ENCODE data around the gene BAHD1. TPM values are rescaled to one million over a fixed set of nuclear protein-coding genes. Genes with fewer than 3 reads are reported as not detected.

Gene BAHD1
- total RNA-seq, 4 donors from 2014 or later: 19.0 to 26.2 (median 22.8) TPM

DNA sequence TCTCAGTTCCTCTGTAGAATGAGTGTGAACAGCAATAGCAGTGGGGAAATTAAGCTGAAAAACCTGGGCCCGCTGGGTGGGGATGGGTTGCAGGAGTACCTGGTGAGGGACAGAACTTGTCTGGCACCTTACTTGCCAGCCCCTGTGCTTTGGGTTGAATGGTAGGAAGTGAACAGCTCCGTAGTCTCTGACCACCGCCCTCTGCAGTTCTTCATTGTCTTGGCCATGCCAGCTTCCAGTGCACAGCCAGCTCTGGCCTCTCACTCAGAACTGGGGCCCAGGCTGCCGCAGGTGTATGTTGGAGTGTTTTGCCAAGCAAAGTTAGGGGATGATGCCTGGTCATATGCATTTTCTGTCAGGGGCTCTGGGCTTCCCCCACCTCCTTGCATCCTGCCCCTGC, 16.0 kb downstream of the BAHD1 start:
- TF ChIP-seq, protein P1, sequence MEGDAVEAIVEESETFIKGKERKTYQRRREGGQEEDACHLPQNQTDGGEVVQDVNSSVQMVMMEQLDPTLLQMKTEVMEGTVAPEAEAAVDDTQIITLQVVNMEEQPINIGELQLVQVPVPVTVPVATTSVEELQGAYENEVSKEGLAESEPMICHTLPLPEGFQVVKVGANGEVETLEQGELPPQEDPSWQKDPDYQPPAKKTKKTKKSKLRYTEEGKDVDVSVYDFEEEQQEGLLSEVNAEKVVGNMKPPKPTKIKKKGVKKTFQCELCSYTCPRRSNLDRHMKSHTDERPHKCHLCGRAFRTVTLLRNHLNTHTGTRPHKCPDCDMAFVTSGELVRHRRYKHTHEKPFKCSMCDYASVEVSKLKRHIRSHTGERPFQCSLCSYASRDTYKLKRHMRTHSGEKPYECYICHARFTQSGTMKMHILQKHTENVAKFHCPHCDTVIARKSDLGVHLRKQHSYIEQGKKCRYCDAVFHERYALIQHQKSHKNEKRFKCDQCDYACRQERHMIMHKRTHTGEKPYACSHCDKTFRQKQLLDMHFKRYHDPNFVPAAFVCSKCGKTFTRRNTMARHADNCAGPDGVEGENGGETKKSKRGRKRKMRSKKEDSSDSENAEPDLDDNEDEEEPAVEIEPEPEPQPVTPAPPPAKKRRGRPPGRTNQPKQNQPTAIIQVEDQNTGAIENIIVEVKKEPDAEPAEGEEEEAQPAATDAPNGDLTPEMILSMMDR (IDR thresholded peaks at IDR 0.05): no peak
- TF ChIP-seq EP300 (IDR thresholded peaks at IDR 0.05): no peak
- TF ChIP-seq POLR2AphosphoS5 (IDR thresholded peaks at IDR 0.05): no peak
- TF ChIP-seq POLR2A (IDR thresholded peaks at IDR 0.05): no peak
- peaks cover 0 to 53% (median 20%) of the 10 kb centered on the region in 3 donors for H3K4me1 ChIP-seq
- no peaks in the 10 kb centered on the region for H3K9me3 ChIP-seq
- 67% methylated on average over 3 of the region's 4 CpGs; no CpG with 5 or more reads in 1 of the 2 donors for WGBS, 2 donors (ENCODE audit: low coverage in 1 of 2)
- H3K27ac ChIP-seq: no peak overlapping the region
- no peak overlapping the region for H3K4me3 ChIP-seq
- ATAC-seq: no peak
- H3K36me3 ChIP-seq: peaks cover 0 to 35% of the 10 kb centered on the region in 2 donors
- H3K27me3 ChIP-seq: no peaks in the 10 kb centered on the region

DNA sequence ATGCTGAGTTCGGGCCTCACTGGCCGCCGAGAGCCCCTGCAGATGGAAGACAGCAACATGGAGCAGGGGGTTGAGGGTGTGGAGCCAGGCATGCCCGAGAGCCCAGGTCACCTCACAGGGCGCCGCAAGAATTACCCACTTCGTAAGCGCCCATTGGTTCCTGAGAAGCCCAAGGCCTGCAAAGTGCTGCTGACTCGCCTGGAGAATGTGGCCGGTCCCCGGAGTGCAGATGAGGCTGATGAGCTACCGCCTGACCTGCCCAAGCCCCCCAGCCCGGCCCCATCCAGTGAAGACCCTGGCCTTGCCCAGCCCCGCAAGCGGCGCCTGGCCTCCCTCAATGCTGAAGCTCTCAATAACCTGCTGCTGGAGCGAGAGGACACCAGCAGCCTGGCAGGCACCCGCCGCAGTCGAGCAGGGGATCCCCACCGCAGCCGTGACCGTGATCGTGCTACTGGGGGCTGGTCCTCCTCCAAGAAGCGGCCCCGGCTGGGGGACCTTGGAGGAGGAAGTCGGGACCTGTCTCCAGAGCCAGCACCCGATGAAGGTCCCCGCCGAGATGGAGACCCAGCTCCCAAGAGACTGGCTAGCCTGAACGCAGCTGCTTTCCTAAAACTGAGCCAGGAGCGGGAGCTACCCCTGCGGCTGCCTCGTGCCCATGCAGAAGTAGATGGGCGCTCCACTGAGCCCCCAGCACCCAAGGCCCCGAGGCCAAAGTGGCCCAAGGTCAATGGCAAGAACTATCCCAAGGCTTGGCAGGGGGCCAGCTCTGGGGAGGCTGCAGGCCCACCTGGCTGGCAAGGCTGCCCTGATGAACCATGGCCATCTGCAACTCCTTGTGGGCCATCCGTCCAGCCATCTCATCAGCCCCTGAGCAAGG, 18.0 kb downstream of the BAHD1 start:
- no peak overlapping the region for H3K27ac ChIP-seq
- no peak for ATAC-seq
- no peak for TF ChIP-seq POLR2A (IDR thresholded peaks at IDR 0.05)
- TF ChIP-seq POLR2AphosphoS5 (IDR thresholded peaks at IDR 0.05): no peak
- TF ChIP-seq EP300 (IDR thresholded peaks at IDR 0.05): no peak
- TF ChIP-seq, protein P1 (IDR thresholded peaks at IDR 0.05): no peak
- no peak overlapping the region for H3K4me3 ChIP-seq
- no peaks in the 10 kb centered on the region for H3K9me3 ChIP-seq
- H3K36me3 ChIP-seq: peaks cover 0 to 55% of the 10 kb centered on the region in 2 donors
- H3K27me3 ChIP-seq: no peaks in the 10 kb centered on the region
- peaks cover 0 to 33% (median 20%) of the 10 kb centered on the region in 3 donors for H3K4me1 ChIP-seq
- WGBS, 2 donors (ENCODE audit: low coverage in 1 of 2): no CpG with 5 or more reads among the region's 37 CpGs

- no peak for ATAC-seq
- H3K36me3 ChIP-seq: peaks cover 0 to 63% of the 10 kb centered on the region in 2 donors
- WGBS, 2 donors (ENCODE audit: low coverage in 1 of 2): 100% methylated on average over 1 of the region's 19 CpGs; no CpG with 5 or more reads in 1 of the 2 donors
- TF ChIP-seq EP300 (IDR thresholded peaks at IDR 0.05): no peak
- TF ChIP-seq POLR2AphosphoS5 (IDR thresholded peaks at IDR 0.05): no peak
- TF ChIP-seq, protein P1 (IDR thresholded peaks at IDR 0.05): no peak
- TF ChIP-seq POLR2A (IDR thresholded peaks at IDR 0.05): no peak
- peaks cover 0 to 25% (median 16%) of the 10 kb centered on the region in 3 donors for H3K4me1 ChIP-seq
- no peaks in the 10 kb centered on the region for H3K27me3 ChIP-seq
- H3K9me3 ChIP-seq: no peaks in the 10 kb centered on the region
- H3K27ac ChIP-seq: no peak overlapping the region
- H3K4me3 ChIP-seq: no peak overlapping the region
Measured at GRCh38 chr15:40459391-40460015, 18.8 kb downstream of the BAHD1 start.

- H3K4me3 ChIP-seq: no peak overlapping the region
- no peaks in the 10 kb centered on the region for H3K9me3 ChIP-seq
- H3K36me3 ChIP-seq: peaks cover 0 to 72% of the 10 kb centered on the region in 2 donors
- H3K27ac ChIP-seq: no peak overlapping the region
- ATAC-seq: no peak
- TF ChIP-seq POLR2A (IDR thresholded peaks at IDR 0.05) (no peak), EP300 (IDR thresholded peaks at IDR 0.05) (no peak), POLR2AphosphoS5 (IDR thresholded peaks at IDR 0.05) (no peak)
- TF ChIP-seq, protein P1 (IDR thresholded peaks at IDR 0.05): no peak
- WGBS, 2 donors (ENCODE audit: low coverage in 1 of 2): 60 to 92% methylated on average over 1 to 2 of the region's 2 CpGs
- peaks cover 0 to 16% (median 8%) of the 10 kb centered on the region in 3 donors for H3K4me1 ChIP-seq
- H3K27me3 ChIP-seq: no peaks in the 10 kb centered on the region
Measured at GRCh38 chr15:40460404-40460803, 19.7 kb downstream of the BAHD1 start.

Data from gastroesophageal sphincter (tissue), 4 donors.